Measurements from ENCODE around the gene SLC33A1. TPM values are rescaled to one million over a fixed set of nuclear protein-coding genes. Genes with fewer than 3 reads are reported as not detected.

SLC33A1 gene
- total and polyA plus RNA-seq, 10 of the 15 experiments (the other 5 are each of a cell fraction or from before 2014, with no cell fraction given) = 6.4 to 25.2 (median 19.8) TPM

- no peak for TF ChIP-seq REST (IDR thresholded peaks at IDR 0.05; ENCODE audit: low read depth, low read length)
- 0 out of 2 replicates have a peak, but pooled peaks have one; percentile 25 for TF ChIP-seq CREM (IDR thresholded peaks at IDR 0.05; ENCODE audit: low read depth)
- TF ChIP-seq ZNF207 (IDR thresholded peaks at IDR 0.05; ENCODE audit: borderline replicate concordance) = 0 out of 2 replicates have a peak, but pooled peaks have one; percentile 42
- no peak for TF ChIP-seq RELA (IDR thresholded peaks at IDR 0.05; ENCODE audit: borderline replicate concordance, partially characterized antibody)
- TF ChIP-seq ZNF622 (IDR thresholded peaks at IDR 0.05) = no peak
- TF ChIP-seq NFYA (IDR thresholded peaks at IDR 0.05; ENCODE audit: borderline replicate concordance, low read depth, low read length) = no peak
- TF ChIP-seq E2F4 (IDR thresholded peaks at IDR 0.05; ENCODE audit: low read depth, low read length) = no peak
- no peak for TF ChIP-seq RFX5 (IDR thresholded peaks at IDR 0.05; ENCODE audit: low read depth, low read length)
- TF ChIP-seq TCF3 (IDR thresholded peaks at IDR 0.05; ENCODE audit: borderline replicate concordance, insufficient read depth, low read depth, low read length) = 0 out of 2 replicates have a peak, but pooled peaks have one; percentile 15
- TF ChIP-seq CTCF (IDR thresholded peaks at IDR 0.05 in 2 of 3, conservative IDR thresholded peaks at IDR 0.05 in 1 of 3; ENCODE audit: control insufficient read depth in 2 of 3, extremely low read depth in 1 of 3, insufficient read depth in 1 of 3, low read depth in 3 of 3, low read length in 3 of 3) = peak; percentile 26 to 82 (median 43); a peak in 4 of 6 replicates
- no peak for TF ChIP-seq ZNF274 (IDR thresholded peaks at IDR 0.05; ENCODE audit: insufficient read depth, insufficient read length)
- TF ChIP-seq PAX5 (IDR thresholded peaks at IDR 0.05; ENCODE audit: borderline replicate concordance, low read depth, low read length) = no peak
- TF ChIP-seq MAX (IDR thresholded peaks at IDR 0.05; ENCODE audit: low read depth, low read length) = no peak
- TF ChIP-seq GATAD2B (conservative IDR thresholded peaks at IDR 0.05; ENCODE audit: low read depth) = peak; percentile 34; the same call in 1 of the 2 replicates
- 0 out of 2 replicates have a peak, but pooled peaks have one; percentile 53 for TF ChIP-seq POLR2AphosphoS2 (IDR thresholded peaks at IDR 0.05; ENCODE audit: low read depth, low read length)
- TF ChIP-seq EP300 (IDR thresholded peaks at IDR 0.05; ENCODE audit: borderline replicate concordance in 1 of 2, control insufficient read depth in 1 of 2, low read depth in 2 of 2, low read length in 2 of 2) = 0 out of 4 replicates have a peak, but pooled peaks of 1 of the 2 experiments have one; percentile 9
- no peak for TF ChIP-seq CHD2 (IDR thresholded peaks at IDR 0.05; ENCODE audit: borderline replicate concordance, low read depth, low read length)
- no peak for TF ChIP-seq CEBPB (IDR thresholded peaks at IDR 0.05; ENCODE audit: borderline replicate concordance in 1 of 2, low read depth in 2 of 2, low read length in 2 of 2)
- TF ChIP-seq SRF (IDR thresholded peaks at IDR 0.05; ENCODE audit: low read depth in 2 of 2, low read length in 2 of 2) = no peak
- no peak for TF ChIP-seq HCFC1 (IDR thresholded peaks at IDR 0.05; ENCODE audit: low read length)
Measured at GRCh38 chr3:155870133-155870944, 16.1 kb upstream of the SLC33A1 start, which contains the start of gene GMPS (continued).

All from GM12878 (cell line).